Neural cell (in vitro differentiated cells): Measurements from ENCODE around the gene FN3KRP.

Experiments
- CTCF ChIP-seq: fragments of 450-650 bp; IDR thresholded peaks from 2 replicates; pipeline ENCODE4 v1.5.1; 2014; ENCODE audit warnings: antibody characterized with exemption, mild to moderate bottlenecking, moderate library complexity; ENCODE audit not compliant: poor library complexity, severe bottlenecking
- POLR2AphosphoS5 ChIP-seq: IDR thresholded peaks from 2 replicates; pipeline ENCODE4 v1.6.1; 2012
- TAF1 ChIP-seq: IDR thresholded peaks from 2 replicates; pipeline ENCODE4 v1.6.1; 2012; ENCODE audit warnings: low read depth
- TF ChIP-seq, protein P1 (sequence below): IDR thresholded peaks from 2 replicates; pipeline ENCODE4 v1.6.1; 2012; ENCODE audit warnings: borderline replicate concordance

DNA sequence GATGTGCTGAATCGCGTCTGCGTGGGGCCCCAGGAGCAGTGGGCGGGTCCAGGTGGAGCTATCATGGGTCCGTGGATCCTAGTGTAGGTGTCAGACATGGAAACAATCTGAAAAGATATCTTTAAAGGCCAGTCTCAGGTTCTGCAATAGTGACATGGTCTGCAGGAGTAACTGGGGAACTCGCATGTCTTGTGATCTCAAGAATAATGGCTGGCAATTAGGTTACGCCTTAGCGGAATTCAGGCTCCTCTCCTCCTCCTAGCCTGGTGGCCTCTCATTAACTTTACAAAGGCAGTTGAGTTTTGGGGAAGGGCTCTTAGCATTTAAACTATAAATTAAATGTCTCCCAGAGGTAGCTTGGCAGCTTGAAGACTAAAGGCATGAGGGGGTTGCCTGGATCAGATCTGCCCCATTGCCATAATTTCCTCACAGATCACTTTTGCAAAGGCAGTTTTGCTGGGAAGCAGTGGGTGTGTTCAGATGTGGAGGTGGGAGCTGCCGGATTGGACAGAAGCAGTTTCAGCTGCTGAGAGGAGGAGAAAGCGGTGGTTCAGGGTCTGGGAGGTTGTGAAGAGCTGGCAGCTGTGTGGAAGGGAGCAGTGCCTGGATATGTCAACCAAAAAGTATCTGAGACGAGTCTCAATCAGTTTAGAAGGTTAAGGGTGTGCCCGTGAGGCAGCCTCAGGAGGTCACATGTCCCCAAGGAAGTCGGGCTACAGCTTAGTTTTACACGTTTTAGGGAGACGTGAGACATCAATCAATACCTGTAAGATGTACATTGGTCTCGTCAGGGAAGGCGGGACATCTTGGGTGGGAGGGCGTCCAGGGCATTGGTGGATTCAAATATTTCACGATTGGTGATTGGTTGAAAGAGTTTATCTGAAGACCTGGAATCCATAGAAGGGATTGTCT, 38.0 kb downstream of the FN3KRP start:
- TF ChIP-seq, protein P1, sequence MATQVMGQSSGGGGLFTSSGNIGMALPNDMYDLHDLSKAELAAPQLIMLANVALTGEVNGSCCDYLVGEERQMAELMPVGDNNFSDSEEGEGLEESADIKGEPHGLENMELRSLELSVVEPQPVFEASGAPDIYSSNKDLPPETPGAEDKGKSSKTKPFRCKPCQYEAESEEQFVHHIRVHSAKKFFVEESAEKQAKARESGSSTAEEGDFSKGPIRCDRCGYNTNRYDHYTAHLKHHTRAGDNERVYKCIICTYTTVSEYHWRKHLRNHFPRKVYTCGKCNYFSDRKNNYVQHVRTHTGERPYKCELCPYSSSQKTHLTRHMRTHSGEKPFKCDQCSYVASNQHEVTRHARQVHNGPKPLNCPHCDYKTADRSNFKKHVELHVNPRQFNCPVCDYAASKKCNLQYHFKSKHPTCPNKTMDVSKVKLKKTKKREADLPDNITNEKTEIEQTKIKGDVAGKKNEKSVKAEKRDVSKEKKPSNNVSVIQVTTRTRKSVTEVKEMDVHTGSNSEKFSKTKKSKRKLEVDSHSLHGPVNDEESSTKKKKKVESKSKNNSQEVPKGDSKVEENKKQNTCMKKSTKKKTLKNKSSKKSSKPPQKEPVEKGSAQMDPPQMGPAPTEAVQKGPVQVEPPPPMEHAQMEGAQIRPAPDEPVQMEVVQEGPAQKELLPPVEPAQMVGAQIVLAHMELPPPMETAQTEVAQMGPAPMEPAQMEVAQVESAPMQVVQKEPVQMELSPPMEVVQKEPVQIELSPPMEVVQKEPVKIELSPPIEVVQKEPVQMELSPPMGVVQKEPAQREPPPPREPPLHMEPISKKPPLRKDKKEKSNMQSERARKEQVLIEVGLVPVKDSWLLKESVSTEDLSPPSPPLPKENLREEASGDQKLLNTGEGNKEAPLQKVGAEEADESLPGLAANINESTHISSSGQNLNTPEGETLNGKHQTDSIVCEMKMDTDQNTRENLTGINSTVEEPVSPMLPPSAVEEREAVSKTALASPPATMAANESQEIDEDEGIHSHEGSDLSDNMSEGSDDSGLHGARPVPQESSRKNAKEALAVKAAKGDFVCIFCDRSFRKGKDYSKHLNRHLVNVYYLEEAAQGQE, result no peak
- TF ChIP-seq CTCF, result no peak
- no peak for TF ChIP-seq TAF1
- no peak for TF ChIP-seq POLR2AphosphoS5
